Memory B cell (primary cell): ENCODE measurements around the gene USP47.

Experiments used
- ATAC-seq: fragments of 150-1000 bp; cut with Tn5 transposase; 2 replicates; pipeline ENCODE4 v1.10.0; 2021; ENCODE audit warnings: low read depth, mild to moderate bottlenecking, moderate library complexity
- DNase-seq, 2 donors: peaks; one replicate each; pipeline ENCODE4 v3.0.0; 2022; ENCODE audit warnings: low spot score in 2 of 2
- H3K27ac Mint-ChIP-seq: one replicate; pipeline ENCODE4 v1.8.0; 2022; ENCODE audit warnings: mild to moderate bottlenecking, moderate library complexity, mixed read lengths
- H3K27me3 Mint-ChIP-seq: one replicate; pipeline ENCODE4 v1.8.0; 2022; ENCODE audit warnings: mixed read lengths
- H3K36me3 Mint-ChIP-seq: one replicate; pipeline ENCODE4 v1.8.0; 2022; ENCODE audit warnings: mild to moderate bottlenecking, mixed read lengths
- H3K4me1 Mint-ChIP-seq: one replicate; pipeline ENCODE4 v1.8.0; 2022; ENCODE audit warnings: mixed read lengths
- H3K4me3 Mint-ChIP-seq: one replicate; pipeline ENCODE4 v1.8.0; 2022; ENCODE audit warnings: mild to moderate bottlenecking, moderate library complexity, mixed read lengths
- H3K9me3 Mint-ChIP-seq: one replicate; pipeline ENCODE4 v1.8.0; 2022; ENCODE audit warnings: mixed read lengths

The USP47 gene

DNA sequence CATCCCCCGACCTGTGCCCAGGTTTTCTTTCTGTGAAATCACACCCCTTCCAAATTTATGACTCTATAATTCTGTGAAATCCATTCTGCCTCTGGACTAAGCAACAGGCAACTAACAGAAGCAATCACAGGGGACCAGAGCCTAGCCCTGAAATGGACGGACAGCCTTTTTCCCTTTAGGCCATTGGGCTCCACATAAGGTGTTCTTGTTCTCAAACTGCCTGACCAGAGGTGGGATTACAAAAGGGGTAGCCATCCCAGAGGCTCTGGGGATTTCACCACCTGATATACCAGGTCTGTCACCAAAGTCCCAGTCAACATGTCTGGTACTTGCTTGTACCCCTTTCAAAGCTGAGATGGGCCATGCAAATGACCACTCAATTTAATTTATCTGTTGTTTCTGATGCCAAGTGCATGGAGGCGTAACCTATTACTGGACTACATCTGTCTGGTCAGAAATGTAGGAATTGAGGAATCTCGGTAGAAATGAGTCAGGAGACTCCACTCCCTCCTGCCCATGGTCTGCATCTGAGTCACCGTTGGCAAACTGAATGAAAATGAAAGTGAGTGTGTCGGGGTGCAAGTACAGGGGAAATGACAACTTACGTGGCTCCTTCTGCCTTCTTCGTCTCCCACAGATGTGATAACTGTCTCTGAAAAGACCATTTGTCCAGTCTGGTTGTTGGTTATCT is 156.5 kb downstream of the USP47 start:
- no peak overlapping the region for H3K27ac Mint-ChIP-seq
- H3K36me3 Mint-ChIP-seq = no peaks in the 10 kb centered on the region
- no peaks in the 10 kb centered on the region for H3K9me3 Mint-ChIP-seq
- H3K4me1 Mint-ChIP-seq = peaks cover 4% of the 10 kb centered on the region
- H3K27me3 Mint-ChIP-seq = peaks cover 16% of the 10 kb centered on the region
- ATAC-seq (no peak), DNase-seq (no peak)
- H3K4me3 Mint-ChIP-seq = no peak overlapping the region

DNA sequence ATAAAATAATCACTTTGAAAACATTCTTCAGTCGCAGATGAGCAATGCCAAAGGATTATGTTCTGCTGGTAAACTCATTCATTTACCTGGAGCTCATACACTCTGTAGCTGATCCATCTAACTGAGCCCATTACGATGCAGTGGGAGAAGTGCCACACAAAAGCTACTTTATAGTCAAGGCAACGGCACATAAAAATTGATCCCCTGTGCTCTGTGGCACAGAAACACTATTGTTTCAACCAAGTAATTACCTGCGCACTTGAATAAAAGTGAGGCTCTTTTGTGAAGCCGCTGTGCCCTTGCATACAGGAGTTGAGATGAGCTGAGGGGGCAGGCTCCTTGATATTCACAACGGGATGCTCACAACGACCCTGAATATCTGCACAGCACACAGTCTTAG is 159.4 kb downstream of the USP47 start:
- Mint-ChIP-seq H3K36me3 (no peaks in the 10 kb centered on the region), H3K4me1 (peaks cover 4% of the 10 kb centered on the region), H3K27me3 (peaks cover 16% of the 10 kb centered on the region), H3K27ac (no peak overlapping the region), H3K9me3 (no peaks in the 10 kb centered on the region), H3K4me3 (no peak overlapping the region)
- DNase-seq (no peak), ATAC-seq (no peak)

DNA sequence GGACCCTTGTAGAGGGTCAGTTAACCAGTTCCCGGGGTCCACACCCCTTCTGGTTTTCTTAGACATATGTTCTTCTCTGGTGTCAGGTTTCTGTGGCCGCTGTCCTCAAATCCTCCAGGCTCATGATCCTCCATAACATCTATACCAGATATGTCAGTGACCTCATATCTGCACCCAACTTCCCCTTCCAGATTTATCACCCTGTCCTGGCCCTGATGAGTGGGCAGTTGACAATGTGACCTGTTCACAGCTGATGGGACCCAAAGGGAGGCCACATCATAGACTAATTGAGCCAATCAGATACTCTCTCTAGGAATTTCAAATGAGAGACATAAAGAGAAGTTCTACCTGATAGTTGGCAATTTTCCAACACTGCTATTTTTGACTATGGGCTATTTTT is 161.6 kb downstream of the USP47 start:
- ATAC-seq (no peak), DNase-seq (no peak)
- Mint-ChIP-seq H3K9me3 (no peaks in the 10 kb centered on the region), H3K27ac (no peak overlapping the region), H3K27me3 (peaks cover 21% of the 10 kb centered on the region), H3K4me1 (peaks cover 3% of the 10 kb centered on the region), H3K4me3 (no peak overlapping the region), H3K36me3 (no peaks in the 10 kb centered on the region)

DNA sequence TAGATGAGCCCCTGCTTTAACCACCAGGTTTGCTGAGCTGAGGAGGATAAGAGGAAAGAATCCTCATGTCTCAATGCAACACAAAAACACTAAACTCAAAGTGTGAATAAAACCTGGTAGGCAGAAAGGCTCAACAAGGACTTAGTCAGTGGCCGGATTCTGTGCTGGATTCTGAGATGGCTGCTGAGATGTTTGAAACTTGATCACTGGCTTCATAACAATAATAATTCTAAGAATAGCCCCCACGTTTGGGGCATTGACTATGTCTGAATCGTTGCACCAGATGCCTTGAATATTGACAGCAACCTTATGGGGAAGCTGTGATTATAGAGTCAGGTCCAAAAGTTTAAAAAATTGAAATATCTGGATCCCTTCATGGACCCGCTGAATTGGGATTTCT is 162.0 kb downstream of the USP47 start:
- H3K36me3 Mint-ChIP-seq = no peaks in the 10 kb centered on the region
- ATAC-seq = no peak
- no peak for DNase-seq
- no peak overlapping the region for H3K4me3 Mint-ChIP-seq
- no peaks in the 10 kb centered on the region for H3K9me3 Mint-ChIP-seq
- H3K27me3 Mint-ChIP-seq = peaks cover 23% of the 10 kb centered on the region
- H3K27ac Mint-ChIP-seq = no peak overlapping the region
- no peaks in the 10 kb centered on the region for H3K4me1 Mint-ChIP-seq

DNA sequence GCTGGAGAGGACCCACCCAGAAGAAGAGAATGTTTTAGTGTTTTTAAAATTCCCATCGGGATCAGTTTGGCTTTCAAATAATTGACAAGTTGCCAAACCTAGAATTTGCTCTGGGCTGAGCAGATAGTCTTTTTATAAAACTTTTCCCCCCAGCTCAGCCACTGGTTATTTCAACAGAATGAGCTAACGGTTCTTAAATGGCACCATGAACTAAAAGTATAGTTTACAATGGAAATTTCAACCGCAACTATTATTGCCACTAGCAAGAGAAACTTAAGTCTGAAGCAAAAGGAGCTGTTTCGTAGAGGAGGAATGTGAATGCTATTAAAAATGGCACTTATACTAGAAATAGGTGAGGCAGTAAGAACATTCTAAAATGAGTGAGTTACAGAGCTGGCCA is 163.3 kb downstream of the USP47 start:
- H3K27me3 Mint-ChIP-seq = peaks cover 29% of the 10 kb centered on the region
- H3K4me1 Mint-ChIP-seq = no peaks in the 10 kb centered on the region
- ATAC-seq (no peak), DNase-seq (no peak)
- no peaks in the 10 kb centered on the region for H3K36me3 Mint-ChIP-seq
- H3K9me3 Mint-ChIP-seq = no peaks in the 10 kb centered on the region
- H3K4me3 Mint-ChIP-seq = no peak overlapping the region
- no peak overlapping the region for H3K27ac Mint-ChIP-seq

DNA sequence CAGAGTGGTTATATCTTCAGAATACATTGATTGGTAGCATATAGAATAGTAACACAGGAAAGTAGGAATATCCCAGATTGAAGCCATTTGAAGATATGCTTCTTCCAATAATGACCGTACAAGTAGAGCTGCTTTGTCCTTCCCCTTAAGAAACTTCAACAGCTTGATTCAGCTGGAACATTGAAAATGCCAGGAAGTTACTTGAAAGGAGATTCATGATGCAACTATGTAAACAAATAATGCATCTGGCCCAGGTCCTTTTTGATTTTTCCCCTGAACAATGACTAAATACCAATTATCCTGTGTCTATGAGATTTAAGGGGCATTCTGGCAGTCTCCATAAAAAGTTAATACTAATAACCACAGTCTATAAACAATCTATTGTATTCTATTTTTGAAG is 163.7 kb downstream of the USP47 start:
- H3K36me3 Mint-ChIP-seq = no peaks in the 10 kb centered on the region
- H3K4me3 Mint-ChIP-seq = no peak overlapping the region
- no peak for ATAC-seq
- no peaks in the 10 kb centered on the region for H3K9me3 Mint-ChIP-seq
- no peak overlapping the region for H3K27ac Mint-ChIP-seq
- peaks cover 32% of the 10 kb centered on the region for H3K27me3 Mint-ChIP-seq
- no peak for DNase-seq
- H3K4me1 Mint-ChIP-seq = no peaks in the 10 kb centered on the region

DNA sequence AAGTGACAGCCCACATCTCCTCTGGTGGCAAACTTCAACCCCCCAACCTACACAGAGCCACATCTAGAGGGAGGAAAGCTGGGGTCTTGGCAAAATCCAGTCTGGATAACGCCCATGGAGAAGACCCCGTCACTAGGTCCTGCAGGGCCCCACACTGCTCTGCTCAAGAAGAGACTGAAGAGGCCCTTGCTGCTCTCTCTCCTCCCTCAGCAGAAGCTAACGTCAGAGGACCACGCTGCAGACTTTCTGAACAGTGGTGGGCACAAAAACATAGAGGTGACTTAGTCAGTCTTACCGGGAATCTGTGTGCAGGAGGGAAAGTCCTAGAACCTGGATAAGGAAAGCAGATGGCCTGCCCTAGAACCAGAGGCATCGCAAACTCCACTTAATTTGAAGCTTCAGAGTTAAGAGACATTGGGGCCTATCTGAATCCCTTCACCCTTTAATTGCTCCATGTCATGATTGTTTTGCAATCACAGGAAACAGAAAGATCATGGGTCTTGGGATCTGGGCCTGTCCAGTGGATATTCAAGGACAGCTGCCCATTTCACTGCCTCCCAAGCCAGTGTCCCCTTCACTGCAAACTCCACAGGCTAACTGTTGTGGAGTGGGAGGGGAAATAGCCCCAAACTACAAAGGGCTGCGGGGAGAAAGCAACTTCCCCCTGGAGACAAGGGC is 164.9 kb downstream of the USP47 start:
- no peaks in the 10 kb centered on the region for H3K36me3 Mint-ChIP-seq
- peaks cover 36% of the 10 kb centered on the region for H3K27me3 Mint-ChIP-seq
- DNase-seq = no peak
- H3K4me1 Mint-ChIP-seq = no peaks in the 10 kb centered on the region
- no peak for ATAC-seq
- H3K27ac Mint-ChIP-seq = no peak overlapping the region
- H3K9me3 Mint-ChIP-seq = peaks cover 2% of the 10 kb centered on the region
- H3K4me3 Mint-ChIP-seq = no peak overlapping the region

DNA sequence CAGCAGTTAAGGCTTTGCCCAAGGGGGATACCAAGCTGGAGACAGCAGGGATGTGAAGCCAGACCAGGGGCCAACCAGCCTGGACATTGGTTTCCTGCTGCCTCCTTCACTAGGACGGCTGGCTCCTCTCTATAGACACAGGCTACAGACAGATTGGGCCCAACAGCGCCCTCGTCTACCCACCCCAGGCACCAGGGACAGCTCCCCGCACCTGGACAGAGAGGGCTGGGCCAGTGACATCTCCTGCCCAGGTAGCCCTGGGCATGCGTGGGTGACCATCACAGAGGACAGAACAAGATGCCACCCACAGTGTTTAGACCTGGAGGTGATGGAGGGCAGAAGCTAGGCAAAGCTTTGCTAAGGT is 165.4 kb downstream of the USP47 start:
- ATAC-seq (no peak), DNase-seq (no peak)
- H3K36me3 Mint-ChIP-seq = no peaks in the 10 kb centered on the region
- H3K27ac Mint-ChIP-seq = no peak overlapping the region
- peaks cover 2% of the 10 kb centered on the region for H3K9me3 Mint-ChIP-seq
- H3K27me3 Mint-ChIP-seq = peaks cover 36% of the 10 kb centered on the region
- H3K4me3 Mint-ChIP-seq = no peak overlapping the region
- no peaks in the 10 kb centered on the region for H3K4me1 Mint-ChIP-seq

DNA sequence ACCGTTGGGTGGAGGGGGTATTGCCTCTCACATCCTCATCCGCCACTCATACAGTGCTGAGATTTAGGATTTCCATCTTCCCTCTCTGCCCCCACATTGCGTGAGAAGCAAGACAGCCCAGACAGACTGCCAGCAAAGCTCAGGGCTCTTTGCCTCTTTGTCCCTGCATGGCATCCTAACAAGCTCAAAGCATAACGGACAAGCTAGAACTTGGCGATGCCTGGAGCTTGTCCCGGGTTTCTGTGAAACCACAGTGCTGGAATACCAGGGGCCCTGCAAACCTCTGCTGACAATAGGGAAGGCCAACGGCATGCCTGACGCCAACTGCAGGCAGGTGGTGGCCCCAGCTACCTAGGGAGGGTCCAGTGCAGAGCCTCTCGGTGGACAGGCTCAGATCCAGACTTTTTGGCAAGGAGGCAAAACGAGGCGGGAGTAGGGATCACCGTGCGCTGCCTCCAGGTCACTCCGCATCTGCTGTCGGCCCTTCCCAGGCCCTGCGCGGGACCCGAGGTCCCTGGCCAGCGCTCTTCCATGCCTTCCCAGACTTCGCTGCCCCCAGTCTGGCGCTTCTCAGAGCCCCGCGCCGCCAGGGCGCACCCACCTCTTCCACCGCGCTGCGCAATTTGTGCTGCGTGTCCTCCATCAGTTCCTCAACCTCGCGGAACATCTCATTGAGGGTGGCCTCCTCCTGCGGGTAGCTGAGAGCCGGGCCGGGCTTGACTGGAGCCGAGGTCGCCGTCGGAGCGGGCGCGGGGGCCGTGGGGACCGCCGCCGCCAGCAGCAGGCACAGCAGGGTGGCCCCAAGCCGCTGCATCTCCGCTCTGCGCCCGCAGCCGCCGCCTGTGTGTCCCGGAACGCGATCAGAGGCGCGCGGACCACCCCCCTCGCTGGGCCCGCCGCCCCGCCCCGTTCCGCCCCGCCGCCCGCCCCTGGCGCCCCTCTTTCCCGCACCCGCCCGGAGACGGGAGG is 166.3 kb downstream of the USP47 start, which contains the start of gene DKK3:
DKK3 (minus strand) TSS at position 858 of the 969 bp plus-strand sequence; CDS start at position 814, 44 bp downstream.
- no peaks in the 10 kb centered on the region for H3K36me3 Mint-ChIP-seq
- peaks cover 36% of the 10 kb centered on the region for H3K27me3 Mint-ChIP-seq
- peaks cover 2% of the 10 kb centered on the region for H3K9me3 Mint-ChIP-seq
- ATAC-seq (no peak), DNase-seq (no peak)
- no peak within 1 kb of the TSS for H3K27ac Mint-ChIP-seq
- H3K4me1 Mint-ChIP-seq = no peaks in the 10 kb centered on the region
- peak within 1 kb of the TSS; percentile 60 for H3K4me3 Mint-ChIP-seq
